ENCODE results near the gene ATP6V0E2.

ATP6V0E2 gene

DNA sequence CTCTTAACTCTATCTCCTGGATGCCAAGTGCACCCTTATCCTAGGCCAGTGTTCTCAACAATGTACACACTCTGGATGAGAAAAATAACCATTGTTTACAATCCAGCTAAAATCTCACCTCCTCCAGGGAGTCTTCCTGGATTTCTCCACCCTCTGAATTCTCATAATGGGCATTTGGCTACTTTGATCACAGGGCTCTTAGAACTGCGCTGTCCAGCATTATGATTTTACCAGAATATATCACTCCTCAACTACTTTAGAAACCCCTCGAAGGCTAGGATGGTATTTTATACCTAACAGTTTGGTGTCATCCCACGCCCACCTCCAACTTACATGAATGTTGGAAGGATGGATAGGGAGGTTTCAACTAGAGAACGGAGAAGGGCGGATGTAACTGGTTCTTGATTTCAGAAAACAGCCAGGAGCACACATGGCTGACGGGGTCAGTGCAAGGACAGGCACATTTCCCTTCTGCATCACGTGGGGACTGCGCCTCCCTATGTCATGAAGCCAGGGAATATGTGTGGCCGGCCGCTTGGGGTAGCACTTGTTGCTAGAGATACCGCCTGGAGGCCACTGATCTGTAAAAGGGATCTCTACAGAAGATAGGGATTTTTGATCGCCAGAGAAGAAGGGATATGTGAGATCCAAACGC is 1.2 kb upstream of the ATP6V0E2 start:
- H3K4me3 ChIP-seq (ENCODE audit: low read depth, low read length), result peak overlapping the region; percentile 89
- TF ChIP-seq, protein P1, sequence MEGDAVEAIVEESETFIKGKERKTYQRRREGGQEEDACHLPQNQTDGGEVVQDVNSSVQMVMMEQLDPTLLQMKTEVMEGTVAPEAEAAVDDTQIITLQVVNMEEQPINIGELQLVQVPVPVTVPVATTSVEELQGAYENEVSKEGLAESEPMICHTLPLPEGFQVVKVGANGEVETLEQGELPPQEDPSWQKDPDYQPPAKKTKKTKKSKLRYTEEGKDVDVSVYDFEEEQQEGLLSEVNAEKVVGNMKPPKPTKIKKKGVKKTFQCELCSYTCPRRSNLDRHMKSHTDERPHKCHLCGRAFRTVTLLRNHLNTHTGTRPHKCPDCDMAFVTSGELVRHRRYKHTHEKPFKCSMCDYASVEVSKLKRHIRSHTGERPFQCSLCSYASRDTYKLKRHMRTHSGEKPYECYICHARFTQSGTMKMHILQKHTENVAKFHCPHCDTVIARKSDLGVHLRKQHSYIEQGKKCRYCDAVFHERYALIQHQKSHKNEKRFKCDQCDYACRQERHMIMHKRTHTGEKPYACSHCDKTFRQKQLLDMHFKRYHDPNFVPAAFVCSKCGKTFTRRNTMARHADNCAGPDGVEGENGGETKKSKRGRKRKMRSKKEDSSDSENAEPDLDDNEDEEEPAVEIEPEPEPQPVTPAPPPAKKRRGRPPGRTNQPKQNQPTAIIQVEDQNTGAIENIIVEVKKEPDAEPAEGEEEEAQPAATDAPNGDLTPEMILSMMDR (IDR thresholded peaks at IDR 0.05; ENCODE audit: borderline replicate concordance, insufficient read depth, low read depth, low read length), result no peak

DNA sequence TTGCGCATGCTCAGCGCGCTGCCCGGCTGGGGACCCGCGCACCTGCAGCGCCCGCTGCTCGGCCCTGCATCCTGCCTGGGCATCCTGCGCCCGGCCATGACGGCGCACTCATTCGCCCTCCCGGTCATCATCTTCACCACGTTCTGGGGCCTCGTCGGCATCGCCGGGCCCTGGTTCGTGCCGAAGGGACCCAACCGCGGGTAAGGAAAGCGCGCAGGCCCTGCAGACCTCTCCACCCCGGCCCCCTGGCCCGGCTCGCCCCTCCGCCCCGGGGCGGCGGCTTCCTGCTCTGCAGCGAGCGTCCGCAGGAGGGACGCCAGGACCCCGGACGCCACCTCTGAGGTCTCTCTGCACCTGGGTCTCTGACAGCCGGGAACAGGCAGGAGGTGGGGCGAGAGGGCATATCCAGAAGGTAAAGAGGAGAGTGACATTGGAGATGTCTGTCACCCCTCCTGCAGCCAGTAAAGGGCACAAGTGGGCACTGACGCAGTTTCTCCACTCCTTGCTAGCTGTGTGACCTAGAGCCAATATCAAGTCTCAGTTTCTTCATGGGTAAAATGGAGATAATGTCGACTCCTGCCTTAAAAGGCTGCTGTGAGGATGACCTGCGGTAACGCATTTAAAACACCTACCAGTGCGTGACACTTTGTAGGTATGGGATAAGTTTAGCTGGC is 338 bp downstream of the ATP6V0E2 start:
- H3K4me3 ChIP-seq (ENCODE audit: low read depth, low read length), result peak overlapping the region; percentile 89
- TF ChIP-seq, protein P1 (IDR thresholded peaks at IDR 0.05; ENCODE audit: borderline replicate concordance, insufficient read depth, low read depth, low read length), result no peak

DNA sequence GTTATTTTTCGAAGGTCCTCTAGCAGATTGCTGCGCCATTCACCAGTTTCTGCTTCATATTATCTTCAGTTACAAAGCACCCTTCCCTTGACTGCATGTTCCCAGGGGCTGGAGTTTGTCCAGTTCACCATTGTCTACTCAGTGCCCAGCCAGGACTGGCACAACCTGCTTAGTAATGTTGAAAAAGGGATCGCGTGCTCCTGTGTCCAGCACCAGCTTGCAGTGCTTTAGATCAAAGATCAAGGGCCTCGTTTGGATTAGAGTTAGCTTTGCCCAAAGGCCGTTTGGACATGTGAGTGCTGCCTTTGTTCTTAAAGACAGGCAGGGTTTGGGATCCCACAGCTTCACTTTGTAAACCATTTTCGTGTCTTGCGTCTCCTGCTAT is 867 bp downstream of the ATP6V0E2 start:
- TF ChIP-seq, protein P1 (IDR thresholded peaks at IDR 0.05; ENCODE audit: borderline replicate concordance, insufficient read depth, low read depth, low read length), result no peak
- peak overlapping the region; percentile 89 for H3K4me3 ChIP-seq (ENCODE audit: low read depth, low read length)

DNA sequence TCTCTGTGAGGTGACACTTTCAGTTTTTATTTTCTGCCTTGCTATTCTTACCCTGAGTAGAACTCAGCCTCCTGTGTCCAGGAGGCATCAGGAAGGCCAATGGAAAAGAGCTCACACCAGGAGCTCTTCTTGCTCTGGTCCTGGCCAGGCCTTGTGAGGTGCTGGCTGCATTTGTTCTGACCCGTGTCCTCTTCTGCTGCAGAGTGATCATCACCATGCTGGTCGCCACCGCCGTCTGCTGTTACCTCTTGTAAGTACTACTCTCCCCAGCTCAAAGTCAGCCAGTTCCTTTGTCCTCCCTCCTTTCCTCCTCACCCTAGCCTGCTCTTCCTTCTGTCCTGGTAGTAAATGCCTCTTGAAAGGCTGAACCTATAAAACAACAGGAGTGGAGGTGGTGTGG is 1.6 kb downstream of the ATP6V0E2 start:
- TF ChIP-seq, protein P1 (IDR thresholded peaks at IDR 0.05; ENCODE audit: borderline replicate concordance, insufficient read depth, low read depth, low read length), result no peak
- no peak overlapping the region for H3K4me3 ChIP-seq (ENCODE audit: low read depth, low read length)

DNA sequence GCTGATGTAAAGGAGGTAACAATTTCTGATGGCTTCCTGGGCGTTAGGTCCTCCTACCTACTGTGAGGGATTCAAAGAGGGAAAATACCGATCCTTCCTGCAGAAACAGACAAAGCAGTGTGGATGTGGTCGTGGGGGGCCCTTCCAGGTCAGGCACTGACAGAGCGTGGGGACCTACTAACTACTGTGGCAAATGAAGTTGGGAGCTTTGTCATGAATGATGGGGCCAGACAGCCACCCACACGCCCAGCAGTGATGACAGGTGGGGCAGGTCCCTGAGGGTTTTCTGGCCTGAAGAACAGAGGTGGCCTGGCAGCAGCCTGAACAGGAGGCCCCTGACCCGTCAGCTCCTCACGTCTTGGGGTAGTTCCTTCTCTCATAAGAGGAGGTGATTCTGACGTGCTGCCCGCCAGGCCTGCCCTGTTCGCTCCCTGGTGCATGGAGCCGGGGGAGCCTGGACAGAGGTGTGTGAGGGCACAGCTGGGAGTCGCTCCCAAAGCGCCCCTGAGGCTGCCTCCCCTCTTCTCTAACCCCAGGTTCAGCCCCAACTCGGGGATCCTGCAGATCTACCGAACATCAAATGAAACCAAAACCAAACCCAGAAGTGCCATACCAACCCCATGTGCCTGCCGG is 4.2 kb downstream of the ATP6V0E2 start:
- no peak overlapping the region for H3K4me3 ChIP-seq (ENCODE audit: low read depth, low read length)
- TF ChIP-seq, protein P1 (IDR thresholded peaks at IDR 0.05; ENCODE audit: borderline replicate concordance, insufficient read depth, low read depth, low read length), result no peak

DNA sequence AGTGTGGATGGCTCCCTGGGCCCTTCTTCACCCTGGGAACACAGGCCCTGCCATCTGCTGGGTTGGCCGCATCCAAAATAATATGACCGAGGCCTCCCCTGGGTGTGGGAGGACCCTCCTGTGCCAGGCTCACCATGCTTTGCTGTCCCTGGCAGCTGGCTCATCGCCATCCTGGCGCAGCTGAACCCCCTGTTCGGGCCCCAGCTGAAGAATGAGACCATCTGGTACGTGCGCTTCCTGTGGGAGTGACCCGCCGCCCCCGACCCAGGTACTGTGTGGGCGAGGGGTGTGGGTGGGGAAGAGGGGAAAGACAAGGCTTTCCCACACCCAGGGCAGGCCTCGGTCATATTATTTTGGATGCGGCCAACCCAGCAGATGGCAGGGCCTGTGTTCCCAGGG is 4.8 kb downstream of the ATP6V0E2 start:
- TF ChIP-seq, protein P1 (IDR thresholded peaks at IDR 0.05; ENCODE audit: borderline replicate concordance, insufficient read depth, low read depth, low read length), result no peak
- H3K4me3 ChIP-seq (ENCODE audit: low read depth, low read length), result no peak overlapping the region
